Uterus (tissue), 4 donors: ENCODE results near the gene SNAPC2. TPM values are rescaled to one million over a fixed set of nuclear protein-coding genes. Genes with fewer than 3 reads are reported as not detected.

Experiments
- DNase-seq, 2 donors: peaks; one replicate each; pipeline ENCODE4 v3.0.0-alpha.2; 2019 to 2020
- H3K27ac ChIP-seq, 2 donors: fragments of 200-600 bp; sonication (generic); 1 replicate in 1 of 2; 2 replicates in 1 of 2; pipeline ENCODE4 v1.5.1; 2016 to 2018
- H3K27me3 ChIP-seq, 2 donors: fragments of 200-600 bp; sonication (generic); one replicate each; pipeline ENCODE4 v1.5.1; 2018 to 2019; ENCODE audit warnings: control low read depth in 1 of 2
- H3K36me3 ChIP-seq, 2 donors: fragments of 200-600 bp; sonication (generic); one replicate each; pipeline ENCODE4 v1.5.1; 2019; ENCODE audit warnings: control low read depth in 1 of 2
- H3K4me1 ChIP-seq, 2 donors: fragments of 200-600 bp; sonication (generic); one replicate each; pipeline ENCODE4 v1.5.1; 2018 to 2019; ENCODE audit warnings: control low read depth in 1 of 2
- H3K4me3 ChIP-seq, 2 donors: fragments of 200-600 bp; sonication (generic); 1 replicate in 1 of 2; 2 replicates in 1 of 2; pipeline ENCODE4 v1.5.1; 2018 to 2019; ENCODE audit warnings: mild to moderate bottlenecking in 1 of 2
- H3K9me3 ChIP-seq, 2 donors: fragments of 200-600 bp; sonication (generic); one replicate each; pipeline ENCODE4 v1.5.1; 2019; ENCODE audit warnings: control low read depth in 1 of 2
- CTCF ChIP-seq, 4 experiments: fragments of 200-600 bp in 2 of 4; fragments of 450-650 bp in 2 of 4; sonication (generic) in 2 of 4; IDR thresholded peaks; one replicate each; pipeline ENCODE4 v1.5.1; 2016 to 2019; ENCODE audit warnings: antibody characterized with exemption in 4 of 4, mild to moderate bottlenecking in 2 of 4, moderate library complexity in 1 of 4
- POLR2A ChIP-seq, 2 donors: fragments of 450-650 bp; IDR thresholded peaks; one replicate each; pipeline ENCODE4 v1.6.1; 2016; ENCODE audit warnings: antibody characterized with exemption in 2 of 2, mild to moderate bottlenecking in 1 of 2, moderate library complexity in 1 of 2
- intact Hi-C: fragments of 100-400 bp; cut with DNase I; formaldehyde crosslinking; loops from one replicate; pipeline ENCODE4 v1.15.1; 2023; ENCODE audit warnings: low total_unique reads
- total RNA-seq, 4 donors: library from RNA; depleted of rRNA in 3 of 4; stranded (reverse); fragments of >200 nt in 3 of 4; gene quantifications; one replicate each; pipeline versions ENCODE4 v1.1.0 to v1.2.4, GENCODE V29; 2014 to 2023
- donor health status: DM: yes; HTN: yes; CAD: no.

Gene SNAPC2
- total RNA-seq, 4 donors from 2014 or later = 11.8 to 66.8 (median 19.0) TPM

- H3K36me3 ChIP-seq = no peaks in the 10 kb centered on the region
- peak overlapping the region in 1 of 2 donors; percentile 26 for H3K27ac ChIP-seq
- DNase-seq = no peak
- peaks cover 2 to 33% of the 10 kb centered on the region in 2 donors for H3K4me1 ChIP-seq
- no peak overlapping the region for H3K4me3 ChIP-seq
- TF ChIP-seq CTCF (IDR thresholded peaks at IDR 0.05) = no peak
- TF ChIP-seq POLR2A (IDR thresholded peaks at IDR 0.05) = no peak
- intact Hi-C loops = no loop called here
- no peaks in the 10 kb centered on the region for H3K9me3 ChIP-seq
- H3K27me3 ChIP-seq = no peaks in the 10 kb centered on the region
These were observed 12.8 kb downstream of the SNAPC2 start for GRCh38 chr19:7932930-7933300.

- Histone ChIP-seq H3K4me3 (no peak overlapping the region), H3K27ac (peak overlapping the region in 1 of 2 donors; percentile 26), H3K4me1 (peaks cover 0 to 28% of the 10 kb centered on the region in 2 donors), H3K36me3 (no peaks in the 10 kb centered on the region), H3K9me3 (no peaks in the 10 kb centered on the region), H3K27me3 (no peaks in the 10 kb centered on the region)
- TF ChIP-seq CTCF (IDR thresholded peaks at IDR 0.05) = no peak
- TF ChIP-seq POLR2A (IDR thresholded peaks at IDR 0.05) = no peak
- intact Hi-C loops = no loop called here
- DNase-seq = no peak
These were observed 13.3 kb downstream of the SNAPC2 start for GRCh38 chr19:7933411-7933810.

- H3K9me3 ChIP-seq = no peaks in the 10 kb centered on the region
- peaks cover 0 to 26% of the 10 kb centered on the region in 2 donors for H3K4me1 ChIP-seq
- no peaks in the 10 kb centered on the region for H3K36me3 ChIP-seq
- TF ChIP-seq POLR2A (IDR thresholded peaks at IDR 0.05) = no peak
- no peak for TF ChIP-seq CTCF (IDR thresholded peaks at IDR 0.05)
- peak overlapping the region in 1 of 2 donors; percentile 26 for H3K27ac ChIP-seq
- no peaks in the 10 kb centered on the region for H3K27me3 ChIP-seq
- DNase-seq = peak in 1 of 2 donors; percentile 24
- intact Hi-C loops = no loop called here
- no peak overlapping the region for H3K4me3 ChIP-seq
These were observed 13.9 kb downstream of the SNAPC2 start for GRCh38 chr19:7933828-7934725.

GRCh38 chr19:7934766-7935165 lies 14.6 kb downstream of the SNAPC2 start:
- H3K27me3 ChIP-seq = no peaks in the 10 kb centered on the region
- no peak overlapping the region for H3K4me3 ChIP-seq
- intact Hi-C loops = no loop called here
- peaks cover 0 to 19% of the 10 kb centered on the region in 2 donors for H3K4me1 ChIP-seq
- TF ChIP-seq POLR2A (IDR thresholded peaks at IDR 0.05) = no peak
- DNase-seq = no peak
- no peaks in the 10 kb centered on the region for H3K9me3 ChIP-seq
- H3K36me3 ChIP-seq = no peaks in the 10 kb centered on the region
- peak overlapping the region in 1 of 2 donors; percentile 26 for H3K27ac ChIP-seq

- intact Hi-C loops = loop anchor here (5.0 kb wide), 1 partner anchor 61 kb away; no protein-coding TSS in a partner anchor
These were observed 20.7 kb downstream of the SNAPC2 start for GRCh38 chr19:7940841-7941240.

More at GRCh38 chr19:7940841-7941240, 20.7 kb downstream of the SNAPC2 start:
- H3K27me3 ChIP-seq = no peaks in the 10 kb centered on the region
- H3K4me1 ChIP-seq = peaks cover 9 to 10% of the 10 kb centered on the region in 2 donors
- TF ChIP-seq CTCF (IDR thresholded peaks at IDR 0.05) (no peak), POLR2A (IDR thresholded peaks at IDR 0.05) (no peak)
- no peaks in the 10 kb centered on the region for H3K9me3 ChIP-seq
- H3K4me3 ChIP-seq = no peak overlapping the region
- H3K36me3 ChIP-seq = no peaks in the 10 kb centered on the region
- no peak overlapping the region for H3K27ac ChIP-seq
- DNase-seq = no peak
